HepG2 (cell line): ENCODE data around the gene KDM4D. TPM values are rescaled to one million over a fixed set of nuclear protein-coding genes. Genes with fewer than 3 reads are reported as not detected.
A peak's percentile ranks its signal among the peaks of the same experiment; 100 is the strongest.

Experiments
- AGO1 ChIP-seq: fragments of 200-400 bp; formaldehyde crosslinking; IDR thresholded peaks from 2 replicates; pipeline ENCODE4 v1.6.1; 2017; ENCODE audit warnings: mild to moderate bottlenecking, low read depth, low read length, moderate library complexity; ENCODE audit not compliant: poor library complexity, severe bottlenecking
- BORCS8-MEF2B ChIP-seq: sonication (generic); formaldehyde crosslinking; IDR thresholded peaks from 2 replicates; pipeline ENCODE4 v1.8.0; 2022; ENCODE audit warnings: mild to moderate bottlenecking, missing genetic modification reagents
- CBX5 ChIP-seq: sonication (generic); formaldehyde crosslinking; IDR thresholded peaks from 2 replicates; pipeline ENCODE4 v1.4.0; 2020; ENCODE audit warnings: missing genetic modification reagents, borderline replicate concordance
- ELF1 ChIP-seq: sonication (generic); formaldehyde crosslinking; IDR thresholded peaks from 2 replicates; pipeline ENCODE4 v1.4.0; 2020; ENCODE audit warnings: missing genetic modification reagents
- ISL2 ChIP-seq: sonication (generic); formaldehyde crosslinking; IDR thresholded peaks from 2 replicates; pipeline ENCODE4 v1.5.0; 2020; ENCODE audit warnings: missing genetic modification reagents
- KAT7 ChIP-seq: IDR thresholded peaks from 2 replicates; pipeline ENCODE4 v1.6.1; 2018; ENCODE audit warnings: borderline replicate concordance, missing compliant biosample characterization
- MED13 ChIP-seq: sonication (generic); formaldehyde crosslinking; IDR thresholded peaks from 2 replicates; pipeline ENCODE4 v1.5.0; 2020; ENCODE audit warnings: missing genetic modification reagents
- MLLT10 ChIP-seq: sonication (generic); formaldehyde crosslinking; IDR thresholded peaks from 2 replicates; pipeline ENCODE4 v1.4.0; 2020; ENCODE audit warnings: missing genetic modification reagents
- NFYC ChIP-seq: IDR thresholded peaks from 2 replicates; pipeline ENCODE4 v1.6.1; 2016; ENCODE audit warnings: missing genetic modification reagents, missing compliant biosample characterization
- SIN3B ChIP-seq: fragments of 150-350 bp; IDR thresholded peaks from 2 replicates; pipeline ENCODE4 v1.6.1; 2014; ENCODE audit warnings: low read length
- TBP ChIP-seq: sonication (generic); formaldehyde crosslinking; IDR thresholded peaks from 2 replicates; pipeline ENCODE4 v1.5.0; 2020; ENCODE audit warnings: missing genetic modification reagents
- TOPORS ChIP-seq: sonication (generic); formaldehyde crosslinking; IDR thresholded peaks from 2 replicates; pipeline ENCODE4 v1.8.0; 2023; ENCODE audit warnings: mild to moderate bottlenecking, missing genetic modification reagents
- WIZ ChIP-seq: sonication (generic); formaldehyde crosslinking; IDR thresholded peaks from 2 replicates; pipeline ENCODE4 v1.5.1; 2020; ENCODE audit warnings: mild to moderate bottlenecking, missing genetic modification reagents
- YEATS2 ChIP-seq: sonication (generic); formaldehyde crosslinking; IDR thresholded peaks from 2 replicates; pipeline ENCODE4 v1.4.0; 2020; ENCODE audit warnings: missing genetic modification reagents, borderline replicate concordance
- ZBTB7B ChIP-seq: sonication (generic); formaldehyde crosslinking; IDR thresholded peaks from 2 replicates; pipeline ENCODE4 v1.4.0; 2020; ENCODE audit warnings: missing genetic modification reagents
- ZMYM4 ChIP-seq: sonication (generic); formaldehyde crosslinking; IDR thresholded peaks from 2 replicates; pipeline ENCODE4 v1.8.1; 2023; ENCODE audit warnings: mild to moderate bottlenecking, missing genetic modification reagents
- ZNF343 ChIP-seq: sonication (generic); formaldehyde crosslinking; IDR thresholded peaks from 2 replicates; pipeline ENCODE4 v1.4.0; 2020; ENCODE audit warnings: mild to moderate bottlenecking, missing genetic modification reagents
- ZNF816 ChIP-seq: sonication (generic); formaldehyde crosslinking; IDR thresholded peaks from 2 replicates; pipeline ENCODE4 v1.8.0; 2022; ENCODE audit warnings: missing genetic modification reagents, mild to moderate bottlenecking, borderline replicate concordance
- polyA plus RNA-seq, 8 experiments: library from polyadenylated mRNA; depleted of rRNA in 3 of 8; stranded (reverse) in 7 of 8; unstranded in 1 of 8; fragments of >200 nt; fragmentation: Illumina TruSeq in 4 of 8; extraction: Trizol in 4 of 8; gene quantifications; 2 replicates each; pipeline versions ENCODE4 v1.2.1 to v1.2.3, GENCODE V29; 2011 to 2016; ENCODE audit warnings: low read depth in 4 of 8, missing spikeins in 1 of 8, mixed read lengths in 1 of 8; ENCODE audit not compliant: insufficient read depth in 1 of 8
- total RNA-seq, 5 experiments: library from RNA; depleted of rRNA; stranded (reverse); fragments of >200 nt; fragmentation: Illumina TruSeq; extraction: Trizol; gene quantifications; 2 replicates each; pipeline ENCODE4 v1.2.3, GENCODE V29; 2016; ENCODE audit warnings: low read depth in 1 of 5
- TF ChIP-seq, protein P1 (sequence below): sonication (generic); formaldehyde crosslinking; IDR thresholded peaks from 2 replicates; pipeline ENCODE4 v1.5.1; 2020; ENCODE audit warnings: mild to moderate bottlenecking, missing genetic modification reagents, moderate library complexity
- TF ChIP-seq, protein P2 (sequence below): sonication (generic); formaldehyde crosslinking; conservative IDR thresholded peaks from 2 replicates; pipeline ENCODE4 v1.4.0; 2020; ENCODE audit warnings: missing genetic modification reagents
- TF ChIP-seq, protein P3 (sequence below): sonication (generic); formaldehyde crosslinking; IDR thresholded peaks from 2 replicates; pipeline ENCODE4 v1.4.0; 2020; ENCODE audit warnings: low read depth, mild to moderate bottlenecking, missing genetic modification reagents
- TF ChIP-seq, protein P4 (sequence below): sonication (generic); formaldehyde crosslinking; IDR thresholded peaks from 2 replicates; pipeline ENCODE4 v1.8.0; 2022; ENCODE audit warnings: mild to moderate bottlenecking, missing genetic modification reagents; ENCODE audit not compliant: insufficient replicate concordance

The KDM4D gene
- total and polyA plus RNA-seq, 2 of the 13 experiments (the other 11 are each of a cell fraction or from before 2014, with no cell fraction given), result 0.96 to 1.3 TPM

DNA sequence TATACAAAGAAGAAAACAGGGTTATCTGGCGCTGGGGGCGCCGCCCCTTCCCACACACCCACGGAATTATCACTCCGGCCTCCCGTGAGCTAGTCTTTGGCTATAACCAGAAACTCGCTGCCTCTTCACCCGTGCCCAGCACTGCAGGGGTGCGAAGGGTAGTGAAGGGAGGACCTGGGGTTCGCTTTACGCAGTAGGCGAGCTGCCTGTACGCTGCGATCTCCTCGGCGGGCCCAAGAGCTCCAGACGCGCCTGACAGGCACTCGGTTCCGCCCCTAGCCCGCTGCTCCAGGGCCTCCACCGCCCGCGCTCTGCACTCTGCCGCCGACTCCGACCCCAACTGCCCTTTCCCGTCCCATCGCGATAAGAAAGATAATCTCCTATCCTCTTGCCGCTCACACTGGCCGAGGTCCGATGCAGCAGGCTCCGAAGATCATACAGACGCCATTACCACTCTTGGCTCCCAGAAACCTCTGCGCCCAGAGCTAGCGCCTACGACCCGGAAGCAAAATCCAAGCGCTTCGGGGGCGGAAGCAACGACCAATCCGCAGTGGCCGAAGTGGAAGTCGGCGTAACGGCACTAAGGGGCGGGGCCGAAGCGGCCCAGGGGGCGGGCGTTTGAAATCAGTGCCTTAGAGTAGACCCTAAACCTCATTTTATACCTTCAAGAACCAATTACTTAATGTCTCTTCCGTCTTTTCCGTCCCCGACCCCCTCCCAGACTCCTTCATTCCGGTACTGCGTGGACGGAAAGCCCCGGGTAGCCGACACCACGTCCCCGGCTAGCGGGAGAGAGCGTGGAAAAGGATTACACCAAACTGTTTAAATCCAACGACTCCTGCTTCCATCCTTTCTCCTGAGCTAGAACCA lies at the start of gene KDM4D, which contains the start of gene CWC15 (continued):
- TF ChIP-seq, protein P1, sequence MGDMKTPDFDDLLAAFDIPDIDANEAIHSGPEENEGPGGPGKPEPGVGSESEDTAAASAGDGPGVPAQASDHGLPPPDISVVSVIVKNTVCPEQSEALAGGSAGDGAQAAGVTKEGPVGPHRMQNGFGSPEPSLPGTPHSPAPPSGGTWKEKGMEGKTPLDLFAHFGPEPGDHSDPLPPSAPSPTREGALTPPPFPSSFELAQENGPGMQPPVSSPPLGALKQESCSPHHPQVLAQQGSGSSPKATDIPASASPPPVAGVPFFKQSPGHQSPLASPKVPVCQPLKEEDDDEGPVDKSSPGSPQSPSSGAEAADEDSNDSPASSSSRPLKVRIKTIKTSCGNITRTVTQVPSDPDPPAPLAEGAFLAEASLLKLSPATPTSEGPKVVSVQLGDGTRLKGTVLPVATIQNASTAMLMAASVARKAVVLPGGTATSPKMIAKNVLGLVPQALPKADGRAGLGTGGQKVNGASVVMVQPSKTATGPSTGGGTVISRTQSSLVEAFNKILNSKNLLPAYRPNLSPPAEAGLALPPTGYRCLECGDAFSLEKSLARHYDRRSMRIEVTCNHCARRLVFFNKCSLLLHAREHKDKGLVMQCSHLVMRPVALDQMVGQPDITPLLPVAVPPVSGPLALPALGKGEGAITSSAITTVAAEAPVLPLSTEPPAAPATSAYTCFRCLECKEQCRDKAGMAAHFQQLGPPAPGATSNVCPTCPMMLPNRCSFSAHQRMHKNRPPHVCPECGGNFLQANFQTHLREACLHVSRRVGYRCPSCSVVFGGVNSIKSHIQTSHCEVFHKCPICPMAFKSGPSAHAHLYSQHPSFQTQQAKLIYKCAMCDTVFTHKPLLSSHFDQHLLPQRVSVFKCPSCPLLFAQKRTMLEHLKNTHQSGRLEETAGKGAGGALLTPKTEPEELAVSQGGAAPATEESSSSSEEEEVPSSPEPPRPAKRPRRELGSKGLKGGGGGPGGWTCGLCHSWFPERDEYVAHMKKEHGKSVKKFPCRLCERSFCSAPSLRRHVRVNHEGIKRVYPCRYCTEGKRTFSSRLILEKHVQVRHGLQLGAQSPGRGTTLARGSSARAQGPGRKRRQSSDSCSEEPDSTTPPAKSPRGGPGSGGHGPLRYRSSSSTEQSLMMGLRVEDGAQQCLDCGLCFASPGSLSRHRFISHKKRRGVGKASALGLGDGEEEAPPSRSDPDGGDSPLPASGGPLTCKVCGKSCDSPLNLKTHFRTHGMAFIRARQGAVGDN (CRISPR knock-in tag), result peak; percentile 76; the same call in 1 of the 2 replicates
- TF ChIP-seq ELF1 (CRISPR knock-in tag) (peak; percentile 91), SIN3B (peak; percentile 78), ZMYM4 (CRISPR knock-in tag) (peak; percentile 92), WIZ (CRISPR knock-in tag) (no peak), YEATS2 (peak; percentile 92), ZNF816 (no peak), MLLT10 (CRISPR knock-in tag) (no peak), CBX5 (peak; percentile 59; the same call in 1 of the 2 replicates), BORCS8-MEF2B (CRISPR knock-in tag) (peak; percentile 58; the same call in 1 of the 2 replicates), ISL2 (peak; percentile 26; the same call in 1 of the 2 replicates), MED13 (CRISPR knock-in tag) (no peak), ZNF343 (CRISPR knock-in tag) (no peak), ZBTB7B (no peak), NFYC (CRISPR knock-in tag) (peak; percentile 92), TOPORS (CRISPR knock-in tag) (no peak), KAT7 (CRISPR knock-in tag) (peak; percentile 96; the same call in 1 of the 2 replicates), AGO1 (peak; percentile 28), TBP (CRISPR knock-in tag) (0 out of 2 replicates have a peak, but pooled peaks have one; percentile 28)
- TF ChIP-seq, protein P2, sequence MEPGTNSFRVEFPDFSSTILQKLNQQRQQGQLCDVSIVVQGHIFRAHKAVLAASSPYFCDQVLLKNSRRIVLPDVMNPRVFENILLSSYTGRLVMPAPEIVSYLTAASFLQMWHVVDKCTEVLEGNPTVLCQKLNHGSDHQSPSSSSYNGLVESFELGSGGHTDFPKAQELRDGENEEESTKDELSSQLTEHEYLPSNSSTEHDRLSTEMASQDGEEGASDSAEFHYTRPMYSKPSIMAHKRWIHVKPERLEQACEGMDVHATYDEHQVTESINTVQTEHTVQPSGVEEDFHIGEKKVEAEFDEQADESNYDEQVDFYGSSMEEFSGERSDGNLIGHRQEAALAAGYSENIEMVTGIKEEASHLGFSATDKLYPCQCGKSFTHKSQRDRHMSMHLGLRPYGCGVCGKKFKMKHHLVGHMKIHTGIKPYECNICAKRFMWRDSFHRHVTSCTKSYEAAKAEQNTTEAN (CRISPR knock-in tag), result no peak
- TF ChIP-seq, protein P3, sequence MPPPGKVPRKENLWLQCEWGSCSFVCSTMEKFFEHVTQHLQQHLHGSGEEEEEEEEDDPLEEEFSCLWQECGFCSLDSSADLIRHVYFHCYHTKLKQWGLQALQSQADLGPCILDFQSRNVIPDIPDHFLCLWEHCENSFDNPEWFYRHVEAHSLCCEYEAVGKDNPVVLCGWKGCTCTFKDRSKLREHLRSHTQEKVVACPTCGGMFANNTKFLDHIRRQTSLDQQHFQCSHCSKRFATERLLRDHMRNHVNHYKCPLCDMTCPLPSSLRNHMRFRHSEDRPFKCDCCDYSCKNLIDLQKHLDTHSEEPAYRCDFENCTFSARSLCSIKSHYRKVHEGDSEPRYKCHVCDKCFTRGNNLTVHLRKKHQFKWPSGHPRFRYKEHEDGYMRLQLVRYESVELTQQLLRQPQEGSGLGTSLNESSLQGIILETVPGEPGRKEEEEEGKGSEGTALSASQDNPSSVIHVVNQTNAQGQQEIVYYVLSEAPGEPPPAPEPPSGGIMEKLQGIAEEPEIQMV, result 0 out of 2 replicates have a peak, but pooled peaks have one; percentile 57
- TF ChIP-seq, protein P4, sequence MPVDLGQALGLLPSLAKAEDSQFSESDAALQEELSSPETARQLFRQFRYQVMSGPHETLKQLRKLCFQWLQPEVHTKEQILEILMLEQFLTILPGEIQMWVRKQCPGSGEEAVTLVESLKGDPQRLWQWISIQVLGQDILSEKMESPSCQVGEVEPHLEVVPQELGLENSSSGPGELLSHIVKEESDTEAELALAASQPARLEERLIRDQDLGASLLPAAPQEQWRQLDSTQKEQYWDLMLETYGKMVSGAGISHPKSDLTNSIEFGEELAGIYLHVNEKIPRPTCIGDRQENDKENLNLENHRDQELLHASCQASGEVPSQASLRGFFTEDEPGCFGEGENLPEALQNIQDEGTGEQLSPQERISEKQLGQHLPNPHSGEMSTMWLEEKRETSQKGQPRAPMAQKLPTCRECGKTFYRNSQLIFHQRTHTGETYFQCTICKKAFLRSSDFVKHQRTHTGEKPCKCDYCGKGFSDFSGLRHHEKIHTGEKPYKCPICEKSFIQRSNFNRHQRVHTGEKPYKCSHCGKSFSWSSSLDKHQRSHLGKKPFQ (CRISPR knock-in tag), result no peak
